HFFc6 (cell line): ENCODE measurements around the gene CEP131. TPM values are rescaled to one million over a fixed set of nuclear protein-coding genes. Genes with fewer than 3 reads are reported as not detected.
"Not testable (repeated sequence)": the region's sequence is repeated elsewhere in the genome, so short reads cannot be mapped to it uniquely, and the experiment has no call there.

ENCODE experiments used
- DNase-seq: peaks from one replicate; pipeline ENCODE4 v3.0.0-alpha.2; 2018
- H3K27ac Mint-ChIP-seq: 2 replicates; pipeline ENCODE4 v1.8.0; 2020; ENCODE audit warnings: mild to moderate bottlenecking, mixed read lengths
- H3K27me3 Mint-ChIP-seq: 2 replicates; pipeline ENCODE4 v1.8.0; 2021; ENCODE audit warnings: mild to moderate bottlenecking, moderate library complexity, mixed read lengths; ENCODE audit not compliant: insufficient read depth
- H3K36me3 Mint-ChIP-seq: 2 replicates; pipeline ENCODE4 v1.8.0; 2021; ENCODE audit warnings: low read depth, mixed read lengths
- H3K4me1 Mint-ChIP-seq: 2 replicates; pipeline ENCODE4 v1.8.0; 2020; ENCODE audit warnings: low read depth, mixed read lengths
- H3K4me3 Mint-ChIP-seq: 2 replicates; pipeline ENCODE4 v1.8.0; 2020; ENCODE audit warnings: mild to moderate bottlenecking, moderate library complexity, mixed read lengths
- H3K9me3 Mint-ChIP-seq: 2 replicates; pipeline ENCODE4 v1.8.0; 2020; ENCODE audit warnings: mild to moderate bottlenecking, mixed read lengths
- CTCF ChIP-seq: fragments of 200-600 bp; sonication (generic); IDR thresholded peaks from 2 replicates; pipeline ENCODE4 v1.5.0; 2021; ENCODE audit warnings: antibody characterized with exemption, mild to moderate bottlenecking
- total RNA-seq, 6 experiments: library from RNA; stranded (reverse); fragmentation: NEBNext Ultra II Directional; extraction: Animal tissue kit (Norgen Biotek cat#: 25700); gene quantifications; 2 replicates in 1 of 6; 3 replicates in 5 of 6; pipeline ENCODE4 v1.2.3, GENCODE V29; 2021

The CEP131 gene
- total RNA-seq, 6 experiments from 2014 or later: 8.3 to 13.2 (median 10.7) TPM

- peaks cover 22% of the 10 kb centered on the region for H3K36me3 Mint-ChIP-seq
- no peaks in the 10 kb centered on the region for H3K9me3 Mint-ChIP-seq
- peak; percentile 61 for TF ChIP-seq CTCF
- no peak for DNase-seq
- no peaks in the 10 kb centered on the region for H3K27me3 Mint-ChIP-seq
- no peak overlapping the region for H3K4me3 Mint-ChIP-seq
- no peak overlapping the region for H3K27ac Mint-ChIP-seq
- no peaks in the 10 kb centered on the region for H3K4me1 Mint-ChIP-seq
Observed at GRCh38 chr17:81230043-81230820, 7.5 kb upstream of the CEP131 start.

GRCh38 chr17:81229666-81229920 lies 6.8 kb upstream of the CEP131 start:
- TF ChIP-seq CTCF: no peak
- DNase-seq: no peak
- H3K36me3 Mint-ChIP-seq: peaks cover 22% of the 10 kb centered on the region
- no peaks in the 10 kb centered on the region for H3K9me3 Mint-ChIP-seq
- no peak overlapping the region for H3K4me3 Mint-ChIP-seq
- H3K27me3 Mint-ChIP-seq: no peaks in the 10 kb centered on the region
- no peaks in the 10 kb centered on the region for H3K4me1 Mint-ChIP-seq
- no peak overlapping the region for H3K27ac Mint-ChIP-seq

GRCh38 chr17:81228834-81229665 lies 6.3 kb upstream of the CEP131 start:
- no peak overlapping the region for H3K4me3 Mint-ChIP-seq
- no peak overlapping the region for H3K27ac Mint-ChIP-seq
- TF ChIP-seq CTCF: no peak
- H3K36me3 Mint-ChIP-seq: peaks cover 22% of the 10 kb centered on the region
- H3K27me3 Mint-ChIP-seq: no peaks in the 10 kb centered on the region
- no peaks in the 10 kb centered on the region for H3K9me3 Mint-ChIP-seq
- DNase-seq: no peak
- H3K4me1 Mint-ChIP-seq: no peaks in the 10 kb centered on the region; the same call in 1 of the 2 replicates

GRCh38 chr17:81228420-81228819 lies 5.7 kb upstream of the CEP131 start:
- Mint-ChIP-seq H3K27me3 (no peaks in the 10 kb centered on the region), H3K36me3 (peaks cover 22% of the 10 kb centered on the region), H3K4me1 (peaks cover 6% of the 10 kb centered on the region), H3K27ac (no peak overlapping the region), H3K9me3 (no peaks in the 10 kb centered on the region), H3K4me3 (no peak overlapping the region)
- no peak for TF ChIP-seq CTCF
- no peak for DNase-seq

- H3K4me3 Mint-ChIP-seq, DNase-seq, H3K9me3 Mint-ChIP-seq, H3K27ac Mint-ChIP-seq, H3K27me3 Mint-ChIP-seq, H3K4me1 Mint-ChIP-seq: not testable (repeated sequence)
- H3K36me3 Mint-ChIP-seq: peaks cover 22% of the 10 kb centered on the region
Observed at GRCh38 chr17:81227630-81228029, 4.9 kb upstream of the CEP131 start.

- TF ChIP-seq CTCF: no peak
- Mint-ChIP-seq H3K4me3 (peak overlapping the region; percentile 86), H3K27me3 (no peaks in the 10 kb centered on the region), H3K4me1 (peaks cover 18% of the 10 kb centered on the region), H3K9me3 (no peaks in the 10 kb centered on the region), H3K27ac (peak overlapping the region; percentile 81), H3K36me3 (peaks cover 11% of the 10 kb centered on the region; the same call in 1 of the 2 replicates)
- DNase-seq: no peak
Observed at GRCh38 chr17:81223762-81224130, 981 bp upstream of the CEP131 start.
